GM12892 (cell line): ENCODE results near the gene EFNA5.
"Not testable (repeated sequence)": the region's sequence is repeated elsewhere in the genome, so short reads cannot be mapped to it uniquely, and the experiment has no call there.

Experiments used
- DNase-seq: peaks from one replicate; pipeline ENCODE4 v3.0.0; 2011; ENCODE audit not compliant: insufficient read length
- FAIRE-seq: peaks from 2 replicates; lab custom pipeline; 2011; peaks lifted over from hg19 to GRCh38; lab: Jason Lieb, UNC
- POLR2A ChIP-seq: IDR thresholded peaks from 2 replicates; pipeline ENCODE4 v1.6.1; 2011; ENCODE audit warnings: low read depth, low read length, control low read depth
- POLR2AphosphoS5 ChIP-seq: IDR thresholded peaks from 2 replicates; pipeline ENCODE4 v1.6.1; 2011; ENCODE audit warnings: low read depth, low read length, control low read depth
- TAF1 ChIP-seq: IDR thresholded peaks from 2 replicates; pipeline ENCODE4 v1.6.1; 2011; ENCODE audit warnings: low read depth, mild to moderate bottlenecking, control low read depth, low read length, borderline replicate concordance

EFNA5 gene

GRCh38 chr5:107460789-107461188 lies 209.9 kb downstream of the EFNA5 start:
- TF ChIP-seq POLR2A (no peak), TAF1 (no peak), POLR2AphosphoS5 (no peak)
- FAIRE-seq (peak; percentile 46), DNase-seq (no peak)

- FAIRE-seq, result no peak
- no peak for DNase-seq
- TF ChIP-seq POLR2A (no peak), POLR2AphosphoS5 (no peak), TAF1 (no peak)
Measured at GRCh38 chr5:107459605-107460004, 211.1 kb downstream of the EFNA5 start.

- DNase-seq (no peak), FAIRE-seq (no peak)
- no peak for TF ChIP-seq POLR2AphosphoS5
- TF ChIP-seq TAF1, result no peak
- TF ChIP-seq POLR2A, result no peak
Measured at GRCh38 chr5:107458322-107458721, 212.4 kb downstream of the EFNA5 start.

GRCh38 chr5:107457881-107458280 lies 212.9 kb downstream of the EFNA5 start:
- DNase-seq, result no peak
- no peak for FAIRE-seq
- no peak for TF ChIP-seq POLR2A

GRCh38 chr5:107457138-107457537 lies 213.6 kb downstream of the EFNA5 start:
- DNase-seq (no peak), FAIRE-seq (no peak)
- TF ChIP-seq POLR2AphosphoS5 (no peak), POLR2A (no peak), TAF1 (no peak)

GRCh38 chr5:107456281-107456715 lies 214.4 kb downstream of the EFNA5 start:
- TF ChIP-seq TAF1 (no peak), POLR2AphosphoS5 (no peak), POLR2A (no peak)
- FAIRE-seq (peak; percentile 44), DNase-seq (no peak)

- no peak for DNase-seq
- peak; percentile 74 for FAIRE-seq
- no peak for TF ChIP-seq POLR2A
Measured at GRCh38 chr5:107455111-107455544, 215.6 kb downstream of the EFNA5 start.

- not testable (repeated sequence) for FAIRE-seq, DNase-seq
Measured at GRCh38 chr5:107451827-107452226, 218.9 kb downstream of the EFNA5 start.

GRCh38 chr5:107451028-107451427 lies 219.7 kb downstream of the EFNA5 start:
- FAIRE-seq (no peak), DNase-seq (no peak)
- TF ChIP-seq POLR2A, result no peak
- no peak for TF ChIP-seq TAF1
- TF ChIP-seq POLR2AphosphoS5, result no peak

- no peak for FAIRE-seq
- TF ChIP-seq TAF1, result no peak
- no peak for TF ChIP-seq POLR2A
- no peak for TF ChIP-seq POLR2AphosphoS5
- no peak for DNase-seq
Measured at GRCh38 chr5:107450531-107450930, 220.2 kb downstream of the EFNA5 start.

- no peak for TF ChIP-seq POLR2A
- no peak for TF ChIP-seq POLR2AphosphoS5
- TF ChIP-seq TAF1, result no peak
- DNase-seq, result no peak
- FAIRE-seq, result no peak
Measured at GRCh38 chr5:107449369-107449768, 221.4 kb downstream of the EFNA5 start.

GRCh38 chr5:107447587-107447986 lies 223.2 kb downstream of the EFNA5 start:
- DNase-seq (no peak), FAIRE-seq (no peak)
- no peak for TF ChIP-seq POLR2A

- DNase-seq (no peak), FAIRE-seq (no peak)
- TF ChIP-seq TAF1 (no peak), POLR2A (no peak), POLR2AphosphoS5 (no peak)
Measured at GRCh38 chr5:107446972-107447371, 223.8 kb downstream of the EFNA5 start.

- DNase-seq, result no peak
- no peak for TF ChIP-seq POLR2A
- no peak for TF ChIP-seq POLR2AphosphoS5
- TF ChIP-seq TAF1, result no peak
- no peak for FAIRE-seq
Measured at GRCh38 chr5:107444300-107444699, 226.4 kb downstream of the EFNA5 start.

GRCh38 chr5:107443897-107444296 lies 226.8 kb downstream of the EFNA5 start:
- FAIRE-seq (no peak), DNase-seq (no peak)
- TF ChIP-seq POLR2AphosphoS5 (no peak), TAF1 (no peak), POLR2A (no peak)
